Measurements from ENCODE around the gene RASAL1. TPM values are rescaled to one million over a fixed set of nuclear protein-coding genes. Genes with fewer than 3 reads are reported as not detected.

The RASAL1 gene
- total and polyA plus RNA-seq, 2 experiments from 2014 or later, result 2.7 to 8.2 TPM

GRCh38 chr12:113127791-113128199 is 7.8 kb downstream of the RASAL1 start (continued):
- TF ChIP-seq ZNF331 (CRISPR knock-in tag; IDR thresholded peaks at IDR 0.05; ENCODE audit: low read depth) (no peak), CTCF (conservative IDR thresholded peaks at IDR 0.05; ENCODE audit: low read depth in 2 of 2) (no peak), JUNB (IDR thresholded peaks at IDR 0.05; ENCODE audit: unreplicated experiment) (no peak), CREB1 (CRISPR knock-in tag; IDR thresholded peaks at IDR 0.05; ENCODE audit: low read depth) (no peak), ZNF114 (CRISPR knock-in tag; IDR thresholded peaks at IDR 0.05) (no peak), ETS1 (IDR thresholded peaks at IDR 0.05) (no peak), EZH2phosphoT487 (IDR thresholded peaks at IDR 0.05; ENCODE audit: unreplicated experiment) (no peak), STAT1 (IDR thresholded peaks at IDR 0.05; ENCODE audit: unreplicated experiment) (no peak)

- Histone ChIP-seq H3K4me3 (no peak overlapping the region), H3K27me3 (ENCODE audit: insufficient read depth) (no peaks in the 10 kb centered on the region), H4K20me1 (replicated peaks; ENCODE audit: insufficient read depth) (peaks cover 3% of the 10 kb centered on the region), H3K4me2 (no peak overlapping the region), H3K27ac (ENCODE audit: low read depth) (no peak overlapping the region), H3F3A (replicated peaks; ENCODE audit: low read depth) (no peaks in the 10 kb centered on the region), H3K79me2 (replicated peaks; ENCODE audit: insufficient read depth) (no peaks in the 10 kb centered on the region), H3K4me1 (ENCODE audit: insufficient read depth) (peaks cover 5% of the 10 kb centered on the region; the same call in 1 of the 2 replicates), H3K9me2 (ENCODE audit: insufficient read depth) (no peaks in the 10 kb centered on the region), H2AFZ (no peak overlapping the region), H3K36me3 (ENCODE audit: insufficient read depth) (no peaks in the 10 kb centered on the region)
- Mint-ChIP-seq H3K27ac (no peak overlapping the region), H3K4me1 (peaks cover 10% of the 10 kb centered on the region), H3K36me3 (ENCODE audit: low read depth) (peaks cover 7% of the 10 kb centered on the region; the same call in 2 of the 3 replicates), H3K27me3 (ENCODE audit: insufficient read depth, low read depth, poor library complexity) (peaks cover 9% of the 10 kb centered on the region), H3K4me3 (no peak overlapping the region), H3K9me3 (peaks cover 4% of the 10 kb centered on the region; the same call in 2 of the 3 replicates)
- TF ChIP-seq STAT1 (IDR thresholded peaks at IDR 0.05; ENCODE audit: unreplicated experiment) (no peak), JUNB (IDR thresholded peaks at IDR 0.05; ENCODE audit: unreplicated experiment) (no peak), EZH2 (IDR thresholded peaks at IDR 0.05; ENCODE audit: low read depth, unreplicated experiment) (no peak), CTCF (conservative IDR thresholded peaks at IDR 0.05; ENCODE audit: low read depth in 2 of 2) (no peak)
- DNase-seq (ENCODE audit: low spot score), result peak; percentile 24
- no peak for ATAC-seq
These were observed 14.7 kb downstream of the RASAL1 start for GRCh38 chr12:113120670-113121370.

Measured in GM23338 (cell line).